Measurements from ENCODE around the gene SORCS2.

The SORCS2 gene

GRCh38 chr4:7156328-7156727 lies 36.0 kb upstream of the SORCS2 start:
- TF ChIP-seq TAF1 (IDR thresholded peaks at IDR 0.05; ENCODE audit: borderline replicate concordance, insufficient read depth, low read length) (no peak), POLR2AphosphoS5 (IDR thresholded peaks at IDR 0.05; ENCODE audit: low read depth, low read length) (no peak), REST (IDR thresholded peaks at IDR 0.05; ENCODE audit: insufficient read depth in 1 of 2, low read depth in 2 of 2, low read length in 2 of 2) (no peak), SIN3A (IDR thresholded peaks at IDR 0.05; ENCODE audit: borderline replicate concordance, insufficient read depth, low read length) (no peak), FOXP2 (optimal IDR thresholded peaks at IDR 0.05; ENCODE audit: borderline replicate concordance, extremely low read depth, extremely low read length, insufficient read depth) (no peak)

GRCh38 chr4:7156761-7157488 lies 35.4 kb upstream of the SORCS2 start:
- TF ChIP-seq TAF1 (IDR thresholded peaks at IDR 0.05; ENCODE audit: borderline replicate concordance, insufficient read depth, low read length) (no peak), REST (IDR thresholded peaks at IDR 0.05; ENCODE audit: insufficient read depth in 1 of 2, low read depth in 2 of 2, low read length in 2 of 2) (no peak), SIN3A (IDR thresholded peaks at IDR 0.05; ENCODE audit: borderline replicate concordance, insufficient read depth, low read length) (no peak), POLR2AphosphoS5 (IDR thresholded peaks at IDR 0.05; ENCODE audit: low read depth, low read length) (no peak), FOXP2 (optimal IDR thresholded peaks at IDR 0.05; ENCODE audit: borderline replicate concordance, extremely low read depth, extremely low read length, insufficient read depth) (no peak)

- TF ChIP-seq SIN3A (IDR thresholded peaks at IDR 0.05; ENCODE audit: borderline replicate concordance, insufficient read depth, low read length): no peak
- TF ChIP-seq FOXP2 (optimal IDR thresholded peaks at IDR 0.05; ENCODE audit: borderline replicate concordance, extremely low read depth, extremely low read length, insufficient read depth): no peak
- no peak for TF ChIP-seq TAF1 (IDR thresholded peaks at IDR 0.05; ENCODE audit: borderline replicate concordance, insufficient read depth, low read length)
- no peak for TF ChIP-seq POLR2AphosphoS5 (IDR thresholded peaks at IDR 0.05; ENCODE audit: low read depth, low read length)
- TF ChIP-seq REST (IDR thresholded peaks at IDR 0.05; ENCODE audit: insufficient read depth in 1 of 2, low read depth in 2 of 2, low read length in 2 of 2): no peak
Observed at GRCh38 chr4:7157666-7158065, 34.7 kb upstream of the SORCS2 start.

GRCh38 chr4:7158081-7158750 lies 34.1 kb upstream of the SORCS2 start:
- TF ChIP-seq SIN3A (IDR thresholded peaks at IDR 0.05; ENCODE audit: borderline replicate concordance, insufficient read depth, low read length) (no peak), REST (IDR thresholded peaks at IDR 0.05; ENCODE audit: insufficient read depth in 1 of 2, low read depth in 2 of 2, low read length in 2 of 2) (no peak), POLR2AphosphoS5 (IDR thresholded peaks at IDR 0.05; ENCODE audit: low read depth, low read length) (no peak), FOXP2 (optimal IDR thresholded peaks at IDR 0.05; ENCODE audit: borderline replicate concordance, extremely low read depth, extremely low read length, insufficient read depth) (no peak), TAF1 (IDR thresholded peaks at IDR 0.05; ENCODE audit: borderline replicate concordance, insufficient read depth, low read length) (no peak)

Measured in PFSK-1 (cell line).